OCI-LY7 (cell line): ENCODE results near the gene SV2C.

Experiments
- EZH2phosphoT487 ChIP-seq: fragments of 200-600 bp; sonication (generic); IDR thresholded peaks from 2 replicates; pipeline ENCODE4 v1.6.1; 2018; ENCODE audit warnings: low read depth, borderline replicate concordance, mild to moderate bottlenecking, mixed run types, antibody characterized with exemption, low read length, moderate library complexity, mixed read lengths
- TF ChIP-seq, protein P1 (sequence below): fragments of 200-600 bp; sonication (generic); conservative IDR thresholded peaks from 2 replicates; pipeline ENCODE4 v1.5.1; 2014; ENCODE audit warnings: mild to moderate bottlenecking, antibody characterized with exemption, low read length, moderate library complexity, mixed read lengths

DNA sequence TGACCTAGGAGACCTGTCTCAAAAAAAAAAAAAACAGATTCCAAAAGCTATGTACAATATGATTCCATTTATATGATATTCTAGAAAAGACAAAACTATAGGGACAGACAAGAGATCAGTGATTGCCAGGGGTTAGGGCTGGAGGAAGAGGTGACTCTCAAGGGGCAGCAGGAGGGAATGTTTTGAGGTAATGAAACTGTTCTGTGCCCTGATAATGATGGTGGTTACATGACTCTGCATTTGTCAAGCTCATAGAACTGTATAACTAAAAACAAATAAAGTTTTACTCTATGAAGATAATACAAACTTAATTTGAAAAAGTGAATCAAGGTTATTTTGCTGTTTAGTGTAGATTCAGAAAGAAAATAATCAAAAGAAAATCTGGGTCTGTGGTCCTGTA, 194.6 kb downstream of the SV2C start:
- TF ChIP-seq, protein P1, sequence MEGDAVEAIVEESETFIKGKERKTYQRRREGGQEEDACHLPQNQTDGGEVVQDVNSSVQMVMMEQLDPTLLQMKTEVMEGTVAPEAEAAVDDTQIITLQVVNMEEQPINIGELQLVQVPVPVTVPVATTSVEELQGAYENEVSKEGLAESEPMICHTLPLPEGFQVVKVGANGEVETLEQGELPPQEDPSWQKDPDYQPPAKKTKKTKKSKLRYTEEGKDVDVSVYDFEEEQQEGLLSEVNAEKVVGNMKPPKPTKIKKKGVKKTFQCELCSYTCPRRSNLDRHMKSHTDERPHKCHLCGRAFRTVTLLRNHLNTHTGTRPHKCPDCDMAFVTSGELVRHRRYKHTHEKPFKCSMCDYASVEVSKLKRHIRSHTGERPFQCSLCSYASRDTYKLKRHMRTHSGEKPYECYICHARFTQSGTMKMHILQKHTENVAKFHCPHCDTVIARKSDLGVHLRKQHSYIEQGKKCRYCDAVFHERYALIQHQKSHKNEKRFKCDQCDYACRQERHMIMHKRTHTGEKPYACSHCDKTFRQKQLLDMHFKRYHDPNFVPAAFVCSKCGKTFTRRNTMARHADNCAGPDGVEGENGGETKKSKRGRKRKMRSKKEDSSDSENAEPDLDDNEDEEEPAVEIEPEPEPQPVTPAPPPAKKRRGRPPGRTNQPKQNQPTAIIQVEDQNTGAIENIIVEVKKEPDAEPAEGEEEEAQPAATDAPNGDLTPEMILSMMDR, result no peak
- TF ChIP-seq EZH2phosphoT487, result no peak
